K562 (cell line): Measurements from ENCODE around the gene PIGQ. TPM values are rescaled to one million over a fixed set of nuclear protein-coding genes. Genes with fewer than 3 reads are reported as not detected.

ENCODE experiments used
- ATAC-seq: fragments of 200-7000 bp; cut with Tn5 transposase; 3 replicates; pipeline ENCODE4 v1.9.1; 2020; ENCODE audit warnings: moderate library complexity
- BruUV-seq: library from RNA; stranded (reverse); fragments of 400-500 nt; replicated peaks from 2 replicates; lab custom pipeline; 2021; lab: Mats Ljungman, UMichigan
- CTCF ChIA-PET: fragments of 300-600 bp; formaldehyde crosslinking; extraction: SDS; loops from one replicate; lab custom pipeline; 2021; ENCODE audit warnings: low intra/inter-chr PET ratio; lab: Yijun Ruan, JAX
- POLR2A ChIA-PET: fragments of 300-600, 350-650 bp; sonication (Branson Sonifier 250); formaldehyde crosslinking; extraction: SDS; loops from one replicate; lab custom pipeline; 2021; ENCODE audit warnings: antibody characterized with exemption, inconsistent platforms; lab: Yijun Ruan, JAX
- DNase-seq, 4 experiments: peaks; one replicate each; pipeline versions ENCODE4 v3.0.0 to v3.0.0-alpha.2; 2011 to 2018; ENCODE audit warnings: low spot score in 3 of 4, mixed read lengths in 3 of 4; ENCODE audit errors: extremely low read depth in 1 of 4
- FAIRE-seq: peaks from 2 replicates; lab custom pipeline; 2011; peaks lifted over from hg19 to GRCh38; lab: Jason Lieb, UNC
- H2AFZ ChIP-seq: 2 replicates; pipeline ENCODE4 v1.6.0; 2011; ENCODE audit warnings: low read depth, low read length, control low read depth, inconsistent platforms
- H3K27ac ChIP-seq: fragments of 200-600 bp; 3 replicates; pipeline ENCODE4 v1.8.0; 2011; ENCODE audit warnings: low read depth, mild to moderate bottlenecking, control low read depth, inconsistent platforms, low read length, moderate library complexity, mixed read lengths; ENCODE audit errors: extremely low read depth
- H3K27me3 ChIP-seq, 2 experiments: fragments of 300-600 bp in 1 of 2; 2 replicates in 1 of 2; 3 replicates in 1 of 2; pipeline versions ENCODE4 v1.6.0 to v1.8.0; 2011; ENCODE audit warnings: inconsistent platforms in 2 of 2, low read length in 2 of 2, mild to moderate bottlenecking in 1 of 2, mixed read lengths in 1 of 2, moderate library complexity in 1 of 2; ENCODE audit not compliant: control insufficient read depth in 2 of 2, insufficient read depth in 2 of 2
- H3K36me3 ChIP-seq: fragments of 300-600 bp; 3 replicates; pipeline ENCODE4 v1.8.0; 2011; ENCODE audit warnings: mild to moderate bottlenecking, low read length, inconsistent platforms; ENCODE audit not compliant: control insufficient read depth, insufficient read depth
- H3K4me1 ChIP-seq, 2 experiments: fragments of 200-600 bp in 1 of 2; replicated peaks in 1 of 2; 2 replicates in 1 of 2; 3 replicates in 1 of 2; pipeline versions ENCODE4 v1.5.1 to v1.8.0; 2011; ENCODE audit warnings: inconsistent platforms in 2 of 2, low read length in 2 of 2, mild to moderate bottlenecking in 1 of 2, mixed read lengths in 1 of 2, moderate library complexity in 1 of 2; ENCODE audit not compliant: control insufficient read depth in 2 of 2, insufficient read depth in 2 of 2
- H3K4me2 ChIP-seq: 2 replicates; pipeline ENCODE4 v1.6.1; 2011; ENCODE audit warnings: low read length, control low read depth, inconsistent platforms, mixed read lengths; ENCODE audit not compliant: insufficient read depth
- H3K4me3 ChIP-seq: fragments of 200-600 bp; sonication (generic), shearing (Covaris generic); 2 replicates; pipeline ENCODE4 v1.5.1; 2016; ENCODE audit warnings: control low read depth, inconsistent platforms
- H3K79me2 ChIP-seq: fragments of 200-600 bp; 3 replicates; pipeline ENCODE4 v1.8.0; 2011; ENCODE audit warnings: low read length, inconsistent platforms; ENCODE audit not compliant: control insufficient read depth, insufficient read depth
- H3K9ac ChIP-seq, 2 experiments: 2 replicates each; pipeline versions ENCODE4 v1.6.0 to v1.6.1; 2011; ENCODE audit warnings: low read depth in 2 of 2, low read length in 2 of 2, control low read depth in 1 of 2, inconsistent platforms in 1 of 2, mild to moderate bottlenecking in 1 of 2, mixed read lengths in 1 of 2; ENCODE audit not compliant: insufficient read depth in 1 of 2
- H3K9me1 ChIP-seq: one replicate; pipeline ENCODE4 v1.6.0; 2011; ENCODE audit warnings: inconsistent platforms, mild to moderate bottlenecking, low read length, moderate library complexity; ENCODE audit not compliant: control insufficient read depth, insufficient read depth
- H3K9me3 ChIP-seq: replicated peaks from 2 replicates; pipeline ENCODE4 v1.5.1; 2011; ENCODE audit warnings: low read depth, low read length, inconsistent platforms; ENCODE audit not compliant: control insufficient read depth, insufficient read depth
- H4K20me1 ChIP-seq: replicated peaks from 2 replicates; pipeline ENCODE4 v1.6.1; 2011; ENCODE audit warnings: low read length, inconsistent platforms, mixed read lengths; ENCODE audit not compliant: control insufficient read depth, insufficient read depth
- CEBPG ChIP-seq, 3 experiments: fragments of 200-800 bp in 1 of 3; sonication (Bioruptor generic) in 1 of 3; sonication (generic) in 1 of 3; formaldehyde crosslinking in 1 of 3; IDR thresholded peaks in 2 of 3; conservative IDR thresholded peaks in 1 of 3; 2 replicates each; pipeline versions ENCODE4 v1.6.1 to v1.8.0; 2016 to 2022; ENCODE audit warnings: missing compliant biosample characterization in 2 of 3, missing genetic modification characterization in 2 of 3, mild to moderate bottlenecking in 1 of 3, missing genetic modification reagents in 1 of 3
- CHCHD3 ChIP-seq: fragments of 250-450 bp; sonication (Bioruptor Pico); IDR thresholded peaks from 2 replicates; pipeline ENCODE4 v2.1.2; 2022; ENCODE audit warnings: mild to moderate bottlenecking
- FOXP4 ChIP-seq: sonication (generic); formaldehyde crosslinking; IDR thresholded peaks from 2 replicates; pipeline ENCODE4 v1.8.0; 2022; ENCODE audit warnings: mild to moderate bottlenecking, missing genetic modification reagents, borderline replicate concordance
- KDM1A ChIP-seq, 2 experiments: fragments of 450-650 bp; IDR thresholded peaks; 2 replicates each; pipeline ENCODE4 v1.6.1; 2016; ENCODE audit warnings: mild to moderate bottlenecking in 2 of 2
- POLR2G ChIP-seq: fragments of 200-400 bp; formaldehyde crosslinking; IDR thresholded peaks from 2 replicates; pipeline ENCODE4 v1.6.1; 2017; ENCODE audit warnings: low read depth, mild to moderate bottlenecking, antibody characterized with exemption, low read length, moderate library complexity
- TOE1 ChIP-seq, 2 experiments: fragments of 450-650 bp in 1 of 2; sonication (generic) in 1 of 2; formaldehyde crosslinking in 1 of 2; IDR thresholded peaks; 2 replicates each; pipeline versions ENCODE4 v1.7.1 to v1.8.0; 2016 to 2022; ENCODE audit warnings: borderline replicate concordance in 2 of 2, mild to moderate bottlenecking in 2 of 2, antibody characterized with exemption in 1 of 2, inconsistent platforms in 1 of 2, low read depth in 1 of 2, missing genetic modification reagents in 1 of 2, moderate library complexity in 1 of 2
- ZNF121 ChIP-seq: sonication (generic); formaldehyde crosslinking; conservative IDR thresholded peaks from 2 replicates; pipeline ENCODE4 v1.8.0; 2022; ENCODE audit warnings: missing genetic modification reagents
- WGBS: fragments of 100-300 bp; shearing (Covaris generic); methylation state at CpG from one replicate; pipeline ENCODE4 v1.1.6; 2016; ENCODE audit warnings: low coverage, mixed read lengths; ENCODE audit not compliant: insufficient coverage; ENCODE audit errors: missing lambda C conversion rate; 5-methylcytosine and 5-hydroxymethylcytosine counted together
- in situ Hi-C: fragments of 300-500 bp; cut with MboI; formaldehyde crosslinking; loops from 4 replicates; pipeline ENCODE4 v1.15.0; 2018; ENCODE audit warnings: inconsistent platforms, mixed read lengths
- intact Hi-C: fragments of 100-400 bp; cut with micrococcal nuclease; formaldehyde crosslinking; loops from 2 replicates; pipeline ENCODE4 v1.14.2; 2022
- polyA plus RNA-seq, 8 experiments: library from polyadenylated mRNA; depleted of rRNA in 4 of 8; stranded (reverse) in 5 of 8; unstranded in 3 of 8; fragments of >200 nt; fragmentation: Nextera tagmentation in 2 of 8; fragmentation: Illumina TruSeq in 1 of 8; extraction: Ambion mirVana in 2 of 8; extraction: Trizol in 1 of 8; gene quantifications; 2 replicates each; pipeline versions ENCODE4 v1.2.1 to v1.2.3, GENCODE V29; 2011 to 2014; ENCODE audit warnings: inconsistent platforms in 1 of 8, missing spikeins in 1 of 8
- total RNA-seq, 7 experiments: library from RNA; depleted of rRNA in 6 of 7; stranded (reverse); fragments of >200 nt in 6 of 7; fragmentation: Illumina TruSeq in 2 of 7; extraction: Trizol in 2 of 7; gene quantifications; 2 replicates each; pipeline versions ENCODE4 v1.2.1 to v1.2.3, GENCODE V29; 2011 to 2021; ENCODE audit warnings: low replicate concordance in 1 of 7

PIGQ gene
- total and polyA plus RNA-seq, 9 of the 15 experiments (the other 6 are each of a cell fraction or from before 2014, with no cell fraction given): 0.20 to 49.6 (median 11.7) TPM

GRCh38 chr16:580141-580945 lies 10.6 kb downstream of the PIGQ start:
- DNase-seq (no peak), ATAC-seq (no peak), FAIRE-seq (no peak)
- in situ Hi-C loops (no loop called here), intact Hi-C loops (no loop called here)
- H2AFZ ChIP-seq: no peak overlapping the region
- peaks cover 0 to 81% of the 10 kb centered on the region in 2 experiments; a peak in 4 of 5 replicates for H3K4me1 ChIP-seq
- H3K27ac ChIP-seq: no peak overlapping the region
- peaks cover 14% of the 10 kb centered on the region for H4K20me1 ChIP-seq
- H3K9me3 ChIP-seq: no peaks in the 10 kb centered on the region
- POLR2A ChIA-PET: interaction anchor here (0.5 to 2.1 kb wide), 7 partner anchors 10 to 295 kb away, joined by 3 to 5 read pairs (median 3); partner anchors contain the start of genes RAB40C and STUB1
- H3K79me2 ChIP-seq: no peaks in the 10 kb centered on the region
- peaks cover 10% of the 10 kb centered on the region; the same call in 2 of the 3 replicates for H3K36me3 ChIP-seq
- no peak overlapping the region for H3K4me2 ChIP-seq
- CTCF ChIA-PET: no interaction called here
- no TSS peak for BruUV-seq
- no peaks in the 10 kb centered on the region for H3K27me3 ChIP-seq
- peaks cover 3% of the 10 kb centered on the region for H3K9me1 ChIP-seq
- H3K9ac ChIP-seq: peak overlapping the region in 1 of 2 experiments; percentile 76; a peak in 2 of 4 replicates
- 90% methylated on average over 27 of the region's 27 CpGs for WGBS
- TF ChIP-seq CEBPG (CRISPR knock-in tag; IDR thresholded peaks at IDR 0.05) (no peak), CEBPG (tag; conservative IDR thresholded peaks at IDR 0.05 in 1 of 2, IDR thresholded peaks at IDR 0.05 in 1 of 2) (no peak), ZNF121 (CRISPR knock-in tag) (peak; percentile 30; the same call in 1 of the 2 replicates), FOXP4 (CRISPR knock-in tag) (0 out of 2 replicates have a peak, but pooled peaks have one; percentile 52), POLR2G (peak; percentile 50), CHCHD3 (no peak), TOE1 (IDR thresholded peaks at IDR 0.05; ENCODE audit: borderline replicate concordance) (no peak), TOE1 (CRISPR knock-in tag; IDR thresholded peaks at IDR 0.05; ENCODE audit: borderline replicate concordance, low read depth) (no peak), KDM1A (IDR thresholded peaks at IDR 0.05) (no peak)
- H3K4me3 ChIP-seq: no peak overlapping the region
